ENCODE results near the gene LEMD2.

DNA sequence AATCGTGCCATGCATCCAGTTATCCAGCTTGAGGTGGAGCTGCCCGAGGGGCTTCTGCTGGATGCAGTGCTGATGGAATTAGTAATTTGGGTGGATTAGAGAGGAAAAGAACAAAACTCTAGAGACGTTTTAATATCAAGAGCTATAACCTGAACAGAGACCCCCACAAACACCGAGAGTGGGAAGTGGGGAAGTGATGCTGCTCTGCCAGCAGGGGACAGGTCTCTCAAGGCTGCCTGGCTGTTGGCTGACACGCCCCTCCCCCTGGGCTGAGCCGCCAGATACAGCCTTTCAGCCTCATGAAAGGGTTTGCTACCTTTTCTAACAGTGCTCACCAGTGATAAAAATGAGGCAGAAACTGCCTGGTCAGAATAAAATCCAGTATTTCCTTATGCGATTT is 9.6 kb downstream of the LEMD2 start:
- no peak for TF ChIP-seq STAT6 (CRISPR knock-in tag; conservative IDR thresholded peaks at IDR 0.05; ENCODE audit: low read depth)
- TF ChIP-seq, protein P1, sequence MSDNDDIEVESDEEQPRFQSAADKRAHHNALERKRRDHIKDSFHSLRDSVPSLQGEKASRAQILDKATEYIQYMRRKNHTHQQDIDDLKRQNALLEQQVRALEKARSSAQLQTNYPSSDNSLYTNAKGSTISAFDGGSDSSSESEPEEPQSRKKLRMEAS (CRISPR knock-in tag; IDR thresholded peaks at IDR 0.05): no peak
- TF ChIP-seq FOXK1 (CRISPR knock-in tag; IDR thresholded peaks at IDR 0.05): no peak
- TF ChIP-seq FOXJ3 (CRISPR knock-in tag; IDR thresholded peaks at IDR 0.05; ENCODE audit: borderline replicate concordance): no peak
- TF ChIP-seq, protein P2, sequence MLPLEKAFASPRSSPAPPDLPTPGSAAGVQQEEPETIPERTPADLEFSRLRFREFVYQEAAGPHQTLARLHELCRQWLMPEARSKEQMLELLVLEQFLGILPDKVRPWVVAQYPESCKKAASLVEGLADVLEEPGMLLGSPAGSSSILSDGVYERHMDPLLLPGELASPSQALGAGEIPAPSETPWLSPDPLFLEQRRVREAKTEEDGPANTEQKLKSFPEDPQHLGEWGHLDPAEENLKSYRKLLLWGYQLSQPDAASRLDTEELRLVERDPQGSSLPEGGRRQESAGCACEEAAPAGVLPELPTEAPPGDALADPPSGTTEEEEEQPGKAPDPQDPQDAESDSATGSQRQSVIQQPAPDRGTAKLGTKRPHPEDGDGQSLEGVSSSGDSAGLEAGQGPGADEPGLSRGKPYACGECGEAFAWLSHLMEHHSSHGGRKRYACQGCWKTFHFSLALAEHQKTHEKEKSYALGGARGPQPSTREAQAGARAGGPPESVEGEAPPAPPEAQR (CRISPR knock-in tag; IDR thresholded peaks at IDR 0.05): no peak

Data from WTC11 (cell line).